HG02588 (cell line): ENCODE results near the gene ITIH4.

Experiments
- ATAC-seq: cut with Tn5 transposase; IDR thresholded peaks from one replicate; pipeline ENCODE4 v1.9.1; 2021; ENCODE audit warnings: mild to moderate bottlenecking, moderate library complexity; ENCODE audit not compliant: unreplicated experiment

Gene ITIH4

GRCh38 chr3:52830535-52831258, at the start of gene ITIH4:
Gene ITIH4, minus strand, starts transcription at chr3:52830672. Its CDS starts 30 bp downstream, at chr3:52830642.
- no peak for ATAC-seq

GRCh38 chr3:52880047-52880446, 49.6 kb upstream of the ITIH4 start:
- ATAC-seq: no peak

- no peak for ATAC-seq
Measured at GRCh38 chr3:52879581-52879980, 49.1 kb upstream of the ITIH4 start.

- ATAC-seq: no peak
Measured at GRCh38 chr3:52879090-52879489, 48.6 kb upstream of the ITIH4 start.

GRCh38 chr3:52877085-52877484, 46.6 kb upstream of the ITIH4 start:
- no peak for ATAC-seq

- no peak for ATAC-seq
Measured at GRCh38 chr3:52874864-52875587, 44.6 kb upstream of the ITIH4 start.

- no peak for ATAC-seq
Measured at GRCh38 chr3:52874160-52874701, 43.8 kb upstream of the ITIH4 start.

GRCh38 chr3:52873433-52874159, 43.1 kb upstream of the ITIH4 start:
- ATAC-seq: no peak

- no peak for ATAC-seq
Measured at GRCh38 chr3:52872245-52872644, 41.8 kb upstream of the ITIH4 start.

- no peak for ATAC-seq
Measured at GRCh38 chr3:52871761-52872160, 41.3 kb upstream of the ITIH4 start.

GRCh38 chr3:52870471-52870870, 40.0 kb upstream of the ITIH4 start:
- ATAC-seq: no peak

- no peak for ATAC-seq
Measured at GRCh38 chr3:52866427-52866826, 36.0 kb upstream of the ITIH4 start.

- ATAC-seq: no peak
Measured at GRCh38 chr3:52865994-52866393, 35.5 kb upstream of the ITIH4 start.

- no peak for ATAC-seq
Measured at GRCh38 chr3:52860424-52860768, 29.9 kb upstream of the ITIH4 start.

- ATAC-seq: no peak
Measured at GRCh38 chr3:52859686-52860423, 29.4 kb upstream of the ITIH4 start.

GRCh38 chr3:52857864-52858263, 27.4 kb upstream of the ITIH4 start:
- ATAC-seq: no peak

- ATAC-seq: no peak
Measured at GRCh38 chr3:52857133-52857532, 26.7 kb upstream of the ITIH4 start.

- no peak for ATAC-seq
Measured at GRCh38 chr3:52856666-52857065, 26.2 kb upstream of the ITIH4 start.

- ATAC-seq: no peak
Measured at GRCh38 chr3:52854013-52854412, 23.5 kb upstream of the ITIH4 start.

GRCh38 chr3:52852419-52852818, 21.9 kb upstream of the ITIH4 start:
- no peak for ATAC-seq

GRCh38 chr3:52851348-52851747, 20.9 kb upstream of the ITIH4 start:
- ATAC-seq: no peak
